ENCODE data around the gene ATP1A1. TPM values are rescaled to one million over a fixed set of nuclear protein-coding genes. Genes with fewer than 3 reads are reported as not detected.

The ATP1A1 gene
- total and polyA plus RNA-seq, 9 of the 15 experiments (the other 6 are each of a cell fraction or from before 2014, with no cell fraction given), result 99.3 to 513 (median 234) TPM

- TF ChIP-seq ZNF318 (IDR thresholded peaks at IDR 0.05; ENCODE audit: borderline replicate concordance in 1 of 2, low read depth in 1 of 2), result no peak
- no peak for TF ChIP-seq CGGBP1 (CRISPR knock-in tag; IDR thresholded peaks at IDR 0.05)
- no peak for TF ChIP-seq MAZ (CRISPR knock-in tag; conservative IDR thresholded peaks at IDR 0.05 in 1 of 2, IDR thresholded peaks at IDR 0.05 in 1 of 2)
- TF ChIP-seq ETV6 (IDR thresholded peaks at IDR 0.05; ENCODE audit: borderline replicate concordance in 1 of 2, low read depth in 2 of 2, low read length in 1 of 2), result no peak
- TF ChIP-seq ETV6 (CRISPR knock-in tag; IDR thresholded peaks at IDR 0.05; ENCODE audit: borderline replicate concordance), result no peak
- no peak for TF ChIP-seq ZNF316 (IDR thresholded peaks at IDR 0.05)
- no peak for TF ChIP-seq STAT6 (CRISPR knock-in tag; IDR thresholded peaks at IDR 0.05)
- no peak for TF ChIP-seq KDM4B (IDR thresholded peaks at IDR 0.05; ENCODE audit: borderline replicate concordance in 2 of 2, low read depth in 1 of 2)
- no peak for TF ChIP-seq ARHGAP35 (IDR thresholded peaks at IDR 0.05; ENCODE audit: partially characterized antibody)
- TF ChIP-seq CBX3 (IDR thresholded peaks at IDR 0.05; ENCODE audit: borderline replicate concordance in 1 of 2, low read length in 2 of 2), result no peak
- TF ChIP-seq ZNF512 (tag; IDR thresholded peaks at IDR 0.05), result no peak
- no peak for TF ChIP-seq BRCA1 (IDR thresholded peaks at IDR 0.05)
- no peak for TF ChIP-seq BRCA1 (CRISPR knock-in tag; IDR thresholded peaks at IDR 0.05)
Observed at GRCh38 chr1:116382857-116383483, 9.9 kb downstream of the ATP1A1 start (continued).
